Activated naive CD4-positive, alpha-beta T cell treated with anti-CD3 and anti-CD28 coated beads, Interleukin-2, amount 10 ng/mL, durations not matched to agents 7 days and 5 days (primary cell): Measurements from ENCODE around the gene CTNNBL1.
"Not testable (repeated sequence)": the region's sequence is repeated elsewhere in the genome, so short reads cannot be mapped to it uniquely, and the experiment has no call there.

Experiments used
- CTCF ChIA-PET: fragments of 350-600 bp; sonication (Branson Sonifier 250); formaldehyde crosslinking; loops from one replicate; lab custom pipeline; 2021; ENCODE audit warnings: antibody characterized with exemption; lab: Charles Lee
- DNase-seq: peaks from one replicate; pipeline ENCODE4 v3.0.0-alpha.2; 2020
- H3K27ac Mint-ChIP-seq: one replicate; pipeline ENCODE4 v1.8.0; 2021; ENCODE audit warnings: mild to moderate bottlenecking, moderate library complexity, mixed read lengths
- H3K27me3 Mint-ChIP-seq: one replicate; pipeline ENCODE4 v1.8.0; 2021; ENCODE audit warnings: mild to moderate bottlenecking, mixed read lengths
- H3K36me3 Mint-ChIP-seq: one replicate; pipeline ENCODE4 v1.8.0; 2021; ENCODE audit warnings: mixed read lengths
- H3K4me1 Mint-ChIP-seq: one replicate; pipeline ENCODE4 v1.8.0; 2021; ENCODE audit warnings: mixed read lengths
- H3K4me3 Mint-ChIP-seq: one replicate; pipeline ENCODE4 v1.8.0; 2021; ENCODE audit warnings: mild to moderate bottlenecking, moderate library complexity, mixed read lengths
- H3K9me3 Mint-ChIP-seq: one replicate; pipeline ENCODE4 v1.8.0; 2021; ENCODE audit warnings: mixed read lengths

Gene CTNNBL1, protein sequence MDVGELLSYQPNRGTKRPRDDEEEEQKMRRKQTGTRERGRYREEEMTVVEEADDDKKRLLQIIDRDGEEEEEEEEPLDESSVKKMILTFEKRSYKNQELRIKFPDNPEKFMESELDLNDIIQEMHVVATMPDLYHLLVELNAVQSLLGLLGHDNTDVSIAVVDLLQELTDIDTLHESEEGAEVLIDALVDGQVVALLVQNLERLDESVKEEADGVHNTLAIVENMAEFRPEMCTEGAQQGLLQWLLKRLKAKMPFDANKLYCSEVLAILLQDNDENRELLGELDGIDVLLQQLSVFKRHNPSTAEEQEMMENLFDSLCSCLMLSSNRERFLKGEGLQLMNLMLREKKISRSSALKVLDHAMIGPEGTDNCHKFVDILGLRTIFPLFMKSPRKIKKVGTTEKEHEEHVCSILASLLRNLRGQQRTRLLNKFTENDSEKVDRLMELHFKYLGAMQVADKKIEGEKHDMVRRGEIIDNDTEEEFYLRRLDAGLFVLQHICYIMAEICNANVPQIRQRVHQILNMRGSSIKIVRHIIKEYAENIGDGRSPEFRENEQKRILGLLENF

DNA sequence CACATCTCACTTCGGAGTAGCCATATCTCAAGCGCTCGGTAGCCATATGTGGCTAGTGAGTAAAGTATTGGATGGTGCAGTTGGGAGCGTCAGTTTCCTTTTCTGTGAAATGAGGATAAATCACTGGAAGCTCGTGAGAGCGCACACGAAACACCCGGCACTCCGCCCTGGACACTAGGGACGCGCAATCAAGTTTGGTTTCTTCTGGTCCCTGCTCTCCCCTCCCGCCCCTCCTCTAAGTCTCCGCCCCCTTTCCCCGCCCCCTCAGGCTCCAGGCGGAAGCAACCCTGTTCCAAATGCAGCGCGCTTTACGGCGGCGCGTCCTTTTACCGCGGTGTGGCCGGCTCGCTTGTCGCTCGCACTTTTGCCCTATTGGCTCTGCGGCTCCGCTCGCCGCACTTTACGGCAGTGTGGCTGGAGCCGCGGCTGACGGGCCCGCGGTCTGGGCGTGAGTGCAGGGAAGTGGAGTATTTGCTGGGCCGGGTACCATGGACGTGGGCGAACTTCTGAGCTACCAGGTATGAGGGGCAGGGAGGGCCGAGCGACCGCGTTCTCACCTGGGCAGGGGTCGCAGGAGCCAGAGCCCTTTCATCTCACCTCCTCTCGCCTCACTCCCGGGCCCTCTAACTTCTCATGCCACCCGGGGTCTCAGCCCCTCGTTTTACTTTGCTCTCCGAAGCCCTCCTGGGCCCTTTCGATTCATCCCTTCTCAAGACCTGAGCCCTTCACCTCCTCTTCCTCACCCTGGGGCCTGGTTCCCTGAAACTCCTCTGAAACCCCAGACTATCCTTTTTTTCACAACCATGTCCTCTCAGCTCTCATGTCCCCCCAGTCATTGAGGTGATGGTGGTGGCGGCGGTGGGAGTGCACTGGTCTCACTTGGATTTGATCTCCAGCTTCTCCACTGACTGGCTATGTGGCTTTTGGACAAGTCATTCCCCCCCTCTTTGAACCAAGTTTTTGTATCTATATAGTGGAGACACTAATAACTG lies at the start of gene CTNNBL1:
TSS of gene CTNNBL1 (plus strand) at position 396 of the 992 bp plus-strand sequence. CDS start at position 489, 93 bp downstream.
- Mint-ChIP-seq H3K27ac (peak within 1 kb of the TSS; percentile 73), H3K4me1 (peaks cover 22% of the 10 kb centered on the region), H3K9me3 (no peaks in the 10 kb centered on the region), H3K27me3 (peaks cover 8% of the 10 kb centered on the region), H3K4me3 (peak within 1 kb of the TSS; percentile 97), H3K36me3 (peaks cover 9% of the 10 kb centered on the region)
- peak; percentile 98 for DNase-seq
- CTCF ChIA-PET = interaction anchor here (0.6 kb wide), 2 partner anchors 143 to 148 kb away, joined by 3 to 5 read pairs; no protein-coding TSS in a partner anchor

DNA sequence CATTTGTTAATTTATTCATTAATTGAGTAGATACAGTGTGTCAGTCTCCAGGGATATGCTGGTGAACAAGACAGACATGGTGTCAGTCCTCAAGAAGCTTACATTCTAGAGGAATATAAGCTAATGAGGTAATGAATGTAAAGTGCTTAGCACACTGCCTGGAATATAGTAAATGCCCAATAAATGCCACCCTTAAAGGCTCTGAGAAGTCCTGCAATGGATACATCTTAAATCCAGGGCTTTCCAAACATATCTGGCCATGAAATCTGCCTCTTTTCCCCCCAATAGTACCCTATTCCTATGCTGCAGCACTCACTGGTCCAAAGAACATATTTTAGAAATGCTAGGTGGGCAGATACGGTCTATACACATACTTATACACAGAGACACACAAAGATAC lies 49.2 kb upstream of the CTNNBL1 start:
- no peak overlapping the region for H3K27ac Mint-ChIP-seq
- H3K36me3 Mint-ChIP-seq = no peaks in the 10 kb centered on the region
- no peak for DNase-seq
- peaks cover 34% of the 10 kb centered on the region for H3K27me3 Mint-ChIP-seq
- CTCF ChIA-PET = no interaction called here
- H3K9me3 Mint-ChIP-seq = no peaks in the 10 kb centered on the region
- no peaks in the 10 kb centered on the region for H3K4me1 Mint-ChIP-seq
- no peak overlapping the region for H3K4me3 Mint-ChIP-seq

DNA sequence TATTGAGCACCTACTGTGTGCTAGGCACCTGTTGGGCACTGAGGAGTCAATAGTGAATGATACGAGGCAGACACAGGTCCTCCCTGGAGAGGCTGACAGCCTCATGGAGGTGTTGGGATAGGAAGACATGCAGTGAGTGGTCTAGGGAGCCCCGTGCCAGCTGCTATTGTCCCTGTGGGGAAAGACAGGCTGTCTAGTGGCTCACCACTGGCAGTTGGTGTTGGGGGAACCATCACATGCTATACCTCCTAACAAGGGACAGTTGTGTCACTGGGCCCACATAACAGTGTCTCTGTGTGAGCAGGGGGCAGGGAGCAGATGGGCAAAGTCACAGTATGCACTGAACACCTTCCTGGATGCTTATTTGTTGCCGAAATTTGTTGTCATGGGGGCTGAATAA lies 45.9 kb upstream of the CTNNBL1 start:
- H3K27me3 Mint-ChIP-seq = peaks cover 22% of the 10 kb centered on the region
- H3K27ac Mint-ChIP-seq = no peak overlapping the region
- H3K9me3 Mint-ChIP-seq = no peaks in the 10 kb centered on the region
- CTCF ChIA-PET = no interaction called here
- H3K4me1 Mint-ChIP-seq = no peaks in the 10 kb centered on the region
- H3K36me3 Mint-ChIP-seq = no peaks in the 10 kb centered on the region
- DNase-seq = no peak
- H3K4me3 Mint-ChIP-seq = no peak overlapping the region

DNA sequence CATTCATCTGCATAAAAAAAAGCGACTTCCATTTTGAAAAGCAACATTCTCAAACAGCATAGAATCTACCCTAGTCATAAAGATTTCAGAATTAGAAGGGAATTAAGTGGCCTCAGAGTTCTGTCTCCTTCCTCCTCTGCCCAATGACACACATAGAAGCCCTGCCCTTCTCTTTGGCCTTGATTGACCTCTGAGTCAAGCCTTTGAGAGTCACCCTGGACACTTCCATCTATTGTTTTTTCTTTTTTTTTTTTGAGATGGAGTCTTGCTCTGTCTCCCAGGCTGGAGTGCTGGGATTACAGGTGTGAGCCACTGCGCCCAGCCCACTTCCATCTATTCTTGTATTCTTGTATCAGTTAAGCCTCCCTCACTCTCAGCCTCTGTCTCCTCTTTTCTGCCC lies 44.8 kb upstream of the CTNNBL1 start:
- no peak overlapping the region for H3K27ac Mint-ChIP-seq
- no peaks in the 10 kb centered on the region for H3K36me3 Mint-ChIP-seq
- CTCF ChIA-PET = no interaction called here
- DNase-seq = no peak
- no peaks in the 10 kb centered on the region for H3K9me3 Mint-ChIP-seq
- H3K4me1 Mint-ChIP-seq = no peaks in the 10 kb centered on the region
- H3K27me3 Mint-ChIP-seq = peaks cover 25% of the 10 kb centered on the region
- H3K4me3 Mint-ChIP-seq = no peak overlapping the region

DNA sequence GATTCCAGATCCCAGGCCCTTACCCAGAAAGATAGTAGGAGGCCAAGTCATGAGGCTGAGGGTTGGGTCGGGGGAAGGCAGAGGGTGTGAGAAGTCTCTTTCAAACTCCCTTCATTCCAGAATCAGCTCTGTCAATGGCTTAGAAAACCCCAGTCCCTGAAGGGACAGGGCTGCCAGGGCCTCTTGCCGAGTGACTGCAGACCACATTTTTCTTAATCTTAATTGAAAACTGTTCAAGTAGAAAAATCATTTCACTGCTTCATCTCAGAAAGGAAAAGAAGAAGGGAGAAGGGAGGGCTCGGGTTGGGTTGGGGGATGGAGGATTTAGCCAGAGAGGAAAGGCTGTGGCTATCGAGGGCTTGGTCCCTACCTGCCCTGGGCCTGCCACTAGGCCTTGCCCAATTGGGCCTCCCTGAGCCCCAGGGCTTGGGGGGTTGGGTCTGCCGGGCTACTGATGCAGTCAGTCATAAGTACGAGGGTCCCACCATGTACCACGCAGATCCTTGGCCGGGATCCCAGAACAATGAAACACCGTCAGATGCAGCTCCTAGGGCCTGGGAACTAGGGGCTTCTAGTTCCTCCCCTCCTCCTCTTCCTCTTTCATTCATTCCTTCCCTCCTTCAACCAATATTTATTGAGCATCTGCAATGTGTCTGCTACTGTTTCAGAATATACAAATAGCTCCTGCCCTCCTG lies 44.0 kb upstream of the CTNNBL1 start:
- no peak overlapping the region for H3K4me3 Mint-ChIP-seq
- no peak overlapping the region for H3K27ac Mint-ChIP-seq
- CTCF ChIA-PET = no interaction called here
- H3K9me3 Mint-ChIP-seq = no peaks in the 10 kb centered on the region
- H3K4me1 Mint-ChIP-seq = no peaks in the 10 kb centered on the region
- no peak for DNase-seq
- H3K27me3 Mint-ChIP-seq = peaks cover 32% of the 10 kb centered on the region
- H3K36me3 Mint-ChIP-seq = no peaks in the 10 kb centered on the region

DNA sequence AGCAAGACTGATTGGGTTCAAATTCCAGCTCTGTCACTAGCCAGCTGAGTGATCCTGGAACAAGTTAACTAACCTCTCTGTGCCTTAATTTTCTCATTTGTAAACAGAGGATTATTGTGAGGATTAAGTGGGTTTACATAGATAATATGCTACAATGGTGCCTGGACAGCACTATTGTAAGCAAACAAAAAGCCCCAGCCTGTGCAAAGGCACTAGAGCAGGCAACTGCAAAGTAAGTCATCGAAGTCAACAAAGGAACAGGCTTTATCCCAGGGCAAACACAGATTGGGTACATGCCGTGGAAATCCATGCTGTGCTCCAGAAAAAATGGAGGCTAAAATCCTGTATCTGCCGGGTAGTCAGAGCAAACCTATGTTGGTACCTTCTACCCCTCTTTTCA lies 43.2 kb upstream of the CTNNBL1 start:
- no peak for DNase-seq
- Mint-ChIP-seq H3K9me3 (no peaks in the 10 kb centered on the region), H3K36me3 (no peaks in the 10 kb centered on the region), H3K4me1 (no peaks in the 10 kb centered on the region), H3K27me3 (peaks cover 38% of the 10 kb centered on the region), H3K4me3 (no peak overlapping the region), H3K27ac (no peak overlapping the region)
- CTCF ChIA-PET = no interaction called here

DNA sequence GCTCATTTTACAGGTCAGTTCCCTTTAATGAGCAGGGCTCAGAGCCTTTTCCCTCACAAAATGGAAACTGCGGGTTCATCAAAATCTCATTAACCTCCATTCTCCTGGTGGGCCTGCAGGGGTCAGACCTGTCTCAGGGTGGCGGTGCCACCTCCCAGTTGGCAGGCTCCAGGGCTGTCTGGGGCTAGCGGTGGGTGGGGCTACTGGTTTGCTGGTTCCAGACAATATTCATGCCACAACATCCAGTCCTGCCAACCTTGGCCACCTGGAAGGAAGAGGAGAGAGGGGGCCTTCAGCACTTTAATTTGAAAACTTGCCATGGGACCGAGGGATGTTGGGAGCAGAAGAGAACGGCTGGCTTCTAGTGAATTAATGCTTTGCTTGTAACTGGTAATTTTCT lies 41.9 kb upstream of the CTNNBL1 start:
- peaks cover 38% of the 10 kb centered on the region for H3K27me3 Mint-ChIP-seq
- H3K4me3 Mint-ChIP-seq = no peak overlapping the region
- CTCF ChIA-PET = no interaction called here
- H3K9me3 Mint-ChIP-seq = no peaks in the 10 kb centered on the region
- no peaks in the 10 kb centered on the region for H3K36me3 Mint-ChIP-seq
- H3K27ac Mint-ChIP-seq = no peak overlapping the region
- H3K4me1 Mint-ChIP-seq = no peaks in the 10 kb centered on the region
- DNase-seq = peak; percentile 41

DNA sequence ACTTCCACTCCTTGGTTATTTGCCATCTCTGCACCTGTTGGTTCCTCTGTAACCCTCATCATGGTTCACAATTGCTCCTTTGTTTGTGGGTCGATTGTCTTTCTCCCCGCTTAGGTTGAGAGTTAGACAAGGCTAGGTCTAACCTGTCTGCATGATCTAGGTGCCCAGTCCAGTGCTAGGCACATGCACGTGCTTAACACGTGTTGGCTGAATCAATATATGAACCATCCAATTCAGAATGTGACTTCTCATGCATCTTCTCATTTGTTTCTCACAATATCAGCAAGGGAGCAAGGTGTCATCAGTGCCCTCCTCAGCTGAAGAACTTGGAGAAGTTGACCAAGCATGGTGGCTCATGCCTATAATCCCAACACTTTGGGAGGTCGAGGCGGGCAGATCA lies 36.9 kb upstream of the CTNNBL1 start:
- H3K4me3 Mint-ChIP-seq = no peak overlapping the region
- H3K27me3 Mint-ChIP-seq = peaks cover 37% of the 10 kb centered on the region
- no peak overlapping the region for H3K27ac Mint-ChIP-seq
- H3K36me3 Mint-ChIP-seq = no peaks in the 10 kb centered on the region
- no peaks in the 10 kb centered on the region for H3K9me3 Mint-ChIP-seq
- H3K4me1 Mint-ChIP-seq = no peaks in the 10 kb centered on the region
- CTCF ChIA-PET = no interaction called here
- DNase-seq = no peak

DNA sequence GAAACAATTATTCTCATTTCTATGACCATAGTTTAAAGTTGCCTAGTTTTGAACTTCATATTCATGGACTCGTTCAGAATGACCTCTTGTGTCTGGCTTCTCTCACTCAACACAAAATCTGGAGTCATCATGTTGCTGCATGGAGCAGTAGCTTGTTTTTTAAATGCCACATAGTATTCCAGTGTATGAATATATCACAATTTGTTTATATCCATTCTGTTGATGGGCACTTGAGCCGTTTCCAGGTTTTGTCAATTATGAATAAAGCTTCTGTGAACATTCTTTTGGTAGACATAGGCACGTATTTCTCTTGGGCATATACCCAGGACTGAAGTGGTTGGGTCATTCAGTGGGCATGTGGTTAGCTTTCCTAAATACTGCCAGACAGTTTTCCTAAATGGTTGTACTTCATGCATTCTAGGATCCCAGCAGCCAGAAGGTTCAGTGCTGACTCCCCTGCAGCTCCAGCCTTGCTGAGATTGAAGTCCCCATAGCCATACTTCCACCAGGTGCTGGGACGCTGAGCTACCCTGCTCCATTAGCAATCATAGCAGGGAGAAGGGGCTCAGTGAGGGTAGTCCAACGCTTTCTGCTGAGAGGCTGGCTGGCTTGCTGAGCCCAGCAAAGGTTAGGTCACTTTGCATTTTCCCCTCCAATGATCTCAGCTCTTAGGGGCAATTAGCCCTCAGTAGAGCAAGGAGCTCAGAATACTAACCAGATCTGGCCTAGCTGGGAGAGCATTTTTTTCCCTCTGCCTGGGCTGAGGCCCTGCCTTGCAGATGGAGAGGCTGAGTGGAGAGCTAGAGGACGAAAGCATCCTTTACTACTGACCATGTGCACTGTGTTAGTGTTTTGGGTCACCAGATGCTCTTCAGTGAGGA lies 35.7 kb upstream of the CTNNBL1 start:
- no peak overlapping the region for H3K4me3 Mint-ChIP-seq
- no peaks in the 10 kb centered on the region for H3K9me3 Mint-ChIP-seq
- H3K4me1 Mint-ChIP-seq = no peaks in the 10 kb centered on the region
- CTCF ChIA-PET = no interaction called here
- no peak overlapping the region for H3K27ac Mint-ChIP-seq
- DNase-seq = no peak
- H3K36me3 Mint-ChIP-seq = no peaks in the 10 kb centered on the region
- H3K27me3 Mint-ChIP-seq = peaks cover 33% of the 10 kb centered on the region

DNA sequence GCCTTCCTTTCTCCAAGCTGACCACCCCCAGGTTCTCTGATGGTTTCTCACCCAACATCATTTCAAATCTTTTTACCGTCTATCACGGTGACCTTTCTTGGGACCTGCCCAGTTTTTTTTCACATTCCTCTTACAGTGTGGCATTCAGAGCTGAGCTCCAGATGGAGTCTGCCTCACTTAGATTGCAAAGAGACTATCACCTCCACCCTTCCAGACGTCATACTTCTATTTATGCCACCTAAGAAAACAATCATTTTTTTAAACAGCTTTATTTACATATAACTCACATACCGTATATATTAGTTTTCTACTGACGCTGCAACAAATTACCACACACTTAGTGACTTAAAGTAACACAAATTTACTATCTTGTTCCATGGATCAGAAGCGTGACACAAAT lies 32.3 kb upstream of the CTNNBL1 start:
- no peak for DNase-seq
- Mint-ChIP-seq H3K9me3 (peaks cover 4% of the 10 kb centered on the region), H3K27ac (no peak overlapping the region), H3K27me3 (peaks cover 18% of the 10 kb centered on the region), H3K4me3 (no peak overlapping the region), H3K36me3 (no peaks in the 10 kb centered on the region), H3K4me1 (no peaks in the 10 kb centered on the region)
- CTCF ChIA-PET = no interaction called here

DNA sequence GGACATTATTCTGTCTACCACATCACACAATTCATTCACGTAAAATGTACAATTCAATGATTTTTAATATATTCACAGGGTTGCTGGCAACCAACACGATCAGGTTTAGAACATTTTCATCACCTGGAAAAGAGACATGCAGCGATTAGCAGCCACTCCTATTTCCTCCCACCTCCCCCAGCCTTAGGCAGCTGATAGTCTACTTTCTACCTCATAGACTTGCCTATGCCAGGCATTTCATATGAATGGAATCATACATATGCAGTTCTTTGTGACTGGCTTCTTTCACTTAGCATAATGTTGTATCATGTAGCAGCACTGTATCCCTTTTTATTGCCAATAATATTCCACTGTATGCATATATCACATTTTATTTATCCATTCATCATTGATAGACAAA lies 31.5 kb upstream of the CTNNBL1 start:
- Mint-ChIP-seq H3K9me3 (peaks cover 4% of the 10 kb centered on the region), H3K27me3 (peaks cover 18% of the 10 kb centered on the region), H3K36me3 (no peaks in the 10 kb centered on the region), H3K27ac (no peak overlapping the region), H3K4me3 (no peak overlapping the region), H3K4me1 (no peaks in the 10 kb centered on the region)
- CTCF ChIA-PET = no interaction called here
- no peak for DNase-seq

DNA sequence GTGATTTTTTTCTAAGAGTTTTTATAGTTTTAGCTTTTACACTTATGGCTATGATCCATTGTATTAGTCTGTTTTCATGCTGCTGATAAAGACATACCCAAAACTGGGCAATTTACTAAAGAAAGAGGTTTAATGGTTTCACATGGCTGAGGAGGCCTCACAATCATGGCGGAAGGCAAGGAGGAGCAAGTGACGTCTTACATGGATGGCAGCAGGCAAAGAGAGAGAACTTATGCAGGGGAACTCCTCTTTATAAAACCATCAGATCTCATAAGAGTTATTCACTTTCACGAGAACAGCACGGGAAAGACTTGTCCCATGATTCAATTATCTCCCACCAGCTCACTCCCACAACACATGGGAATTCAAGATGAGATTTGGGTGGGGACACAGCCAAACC lies 29.2 kb upstream of the CTNNBL1 start:
- H3K9me3 Mint-ChIP-seq, H3K4me1 Mint-ChIP-seq, DNase-seq, CTCF ChIA-PET, H3K36me3 Mint-ChIP-seq, H3K4me3 Mint-ChIP-seq, H3K27ac Mint-ChIP-seq: not testable (repeated sequence)
- H3K27me3 Mint-ChIP-seq = peaks cover 20% of the 10 kb centered on the region

DNA sequence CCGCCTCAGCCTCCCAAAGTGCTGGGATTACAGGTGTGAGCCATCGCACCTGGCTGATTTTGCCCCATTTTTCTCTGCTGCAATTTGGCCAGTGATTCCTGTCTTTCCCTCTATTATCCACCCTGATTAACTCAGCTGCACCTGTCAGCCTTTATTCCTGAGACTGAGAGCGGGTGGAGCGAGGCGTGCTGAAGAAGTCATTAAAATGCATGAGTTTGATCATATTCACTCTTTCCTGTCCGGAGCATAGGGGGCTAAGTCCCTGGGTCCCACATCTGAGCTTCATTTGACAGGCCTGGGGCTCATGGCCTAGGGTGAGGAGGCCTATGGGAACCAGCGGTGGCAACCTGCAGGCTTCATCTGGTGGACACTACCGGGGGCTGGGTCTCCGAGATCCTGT lies 25.7 kb upstream of the CTNNBL1 start:
- peaks cover 35% of the 10 kb centered on the region for H3K27me3 Mint-ChIP-seq
- peaks cover 4% of the 10 kb centered on the region for H3K9me3 Mint-ChIP-seq
- no peak overlapping the region for H3K27ac Mint-ChIP-seq
- CTCF ChIA-PET = no interaction called here
- no peaks in the 10 kb centered on the region for H3K4me1 Mint-ChIP-seq
- H3K36me3 Mint-ChIP-seq = no peaks in the 10 kb centered on the region
- no peak for DNase-seq
- no peak overlapping the region for H3K4me3 Mint-ChIP-seq
